Tibial nerve (tissue), 3 donors: ENCODE data around the gene ZGPAT.

Experiments used
- CTCF ChIP-seq, 5 experiments: fragments of 200-600 bp in 3 of 5; fragments of 450-650 bp in 2 of 5; sonication (generic) in 3 of 5; IDR thresholded peaks; one replicate each; pipeline ENCODE4 v1.5.1; 2016 to 2019; ENCODE audit warnings: antibody characterized with exemption in 5 of 5, mild to moderate bottlenecking in 3 of 5, moderate library complexity in 2 of 5
- POLR2A ChIP-seq, 2 donors: fragments of 450-650 bp; IDR thresholded peaks; one replicate each; pipeline ENCODE4 v1.6.1; 2017; ENCODE audit warnings: antibody characterized with exemption in 2 of 2, mild to moderate bottlenecking in 2 of 2, moderate library complexity in 2 of 2

GRCh38 chr20:63767886-63768285 is 60.0 kb downstream of the ZGPAT start:
- TF ChIP-seq CTCF (IDR thresholded peaks at IDR 0.05) (no peak), POLR2A (IDR thresholded peaks at IDR 0.05) (no peak)
